ENCODE data around the gene GDPD3. TPM values are rescaled to one million over a fixed set of nuclear protein-coding genes. Genes with fewer than 3 reads are reported as not detected.

Gene GDPD3
- total and polyA plus RNA-seq, 10 of the 15 experiments (the other 5 are each of a cell fraction or from before 2014, with no cell fraction given), result 0.29 to 3.3 (median 0.97) TPM

DNA sequence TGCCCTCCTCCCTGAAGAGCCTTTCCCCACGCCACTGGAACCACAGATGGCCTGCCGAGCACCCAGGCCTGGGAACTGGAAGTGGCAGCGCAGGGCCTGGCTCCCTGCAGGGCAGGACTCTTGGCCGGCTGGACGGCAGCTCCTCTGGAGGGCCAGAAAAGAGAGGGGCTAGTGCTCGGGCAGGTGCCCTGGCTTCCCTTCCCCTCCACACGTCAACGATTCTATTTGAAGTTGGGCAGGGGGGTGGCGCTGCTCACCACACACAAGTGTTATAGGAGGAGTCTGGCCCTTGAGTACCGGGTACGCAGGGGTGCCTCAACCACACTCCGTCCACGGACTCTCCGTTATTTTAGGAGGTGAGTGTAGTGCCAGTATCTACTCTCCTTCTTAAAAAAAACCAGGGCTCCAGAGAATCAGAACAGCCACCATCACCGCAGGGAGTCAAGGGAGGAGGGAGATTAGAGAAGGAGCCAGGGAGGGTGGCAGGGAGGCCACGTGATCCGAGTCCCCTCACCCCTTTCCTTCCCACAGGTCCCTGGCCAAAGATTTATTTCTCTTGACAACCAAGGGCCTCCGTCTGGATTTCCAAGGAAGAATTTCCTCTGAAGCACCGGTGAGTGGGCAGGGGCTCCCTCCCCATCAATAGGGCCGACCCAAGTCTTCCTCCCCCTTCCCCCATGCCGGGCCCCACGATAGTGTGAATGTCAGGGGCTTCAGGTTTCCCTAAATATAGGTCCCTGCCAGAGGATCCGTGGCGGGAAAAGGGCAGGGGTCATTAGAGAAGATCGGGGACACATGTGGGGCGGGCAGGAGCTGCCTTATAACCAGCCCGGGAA is 49.2 kb downstream of the GDPD3 start (continued):
- TF ChIP-seq EZH2 (IDR thresholded peaks at IDR 0.05; ENCODE audit: borderline replicate concordance, control insufficient read depth, low read depth, low read length) (no peak), BRCA1 (IDR thresholded peaks at IDR 0.05; ENCODE audit: low read depth, low read length) (no peak), MTA3 (IDR thresholded peaks at IDR 0.05; ENCODE audit: borderline replicate concordance, low read length) (no peak), CREB1 (IDR thresholded peaks at IDR 0.05; ENCODE audit: low read depth) (peak; percentile 33; the same call in 1 of the 2 replicates), HDAC2 (IDR thresholded peaks at IDR 0.05) (no peak), POLR2AphosphoS5 (IDR thresholded peaks at IDR 0.05; ENCODE audit: low read length) (peak; percentile 81; the same call in 1 of the 2 replicates), RUNX3 (IDR thresholded peaks at IDR 0.05; ENCODE audit: low read length) (peak; percentile 74), NKRF (conservative IDR thresholded peaks at IDR 0.05) (0 out of 2 replicates have a peak, but pooled peaks have one; percentile 70), YBX1 (IDR thresholded peaks at IDR 0.05) (no peak), ZBTB33 (IDR thresholded peaks at IDR 0.05) (no peak), JUND (IDR thresholded peaks at IDR 0.05; ENCODE audit: low read depth, low read length) (no peak), POLR2A (IDR thresholded peaks at IDR 0.05; ENCODE audit: low read depth, low read length) (peak; percentile 72), ASH2L (IDR thresholded peaks at IDR 0.05; ENCODE audit: borderline replicate concordance, low read depth) (no peak)
- TF ChIP-seq, protein P1, sequence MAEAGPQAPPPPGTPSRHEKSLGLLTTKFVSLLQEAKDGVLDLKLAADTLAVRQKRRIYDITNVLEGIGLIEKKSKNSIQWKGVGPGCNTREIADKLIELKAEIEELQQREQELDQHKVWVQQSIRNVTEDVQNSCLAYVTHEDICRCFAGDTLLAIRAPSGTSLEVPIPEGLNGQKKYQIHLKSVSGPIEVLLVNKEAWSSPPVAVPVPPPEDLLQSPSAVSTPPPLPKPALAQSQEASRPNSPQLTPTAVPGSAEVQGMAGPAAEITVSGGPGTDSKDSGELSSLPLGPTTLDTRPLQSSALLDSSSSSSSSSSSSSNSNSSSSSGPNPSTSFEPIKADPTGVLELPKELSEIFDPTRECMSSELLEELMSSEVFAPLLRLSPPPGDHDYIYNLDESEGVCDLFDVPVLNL (IDR thresholded peaks at IDR 0.05; ENCODE audit: low read depth, low read length), result no peak
- TF ChIP-seq, protein P2, sequence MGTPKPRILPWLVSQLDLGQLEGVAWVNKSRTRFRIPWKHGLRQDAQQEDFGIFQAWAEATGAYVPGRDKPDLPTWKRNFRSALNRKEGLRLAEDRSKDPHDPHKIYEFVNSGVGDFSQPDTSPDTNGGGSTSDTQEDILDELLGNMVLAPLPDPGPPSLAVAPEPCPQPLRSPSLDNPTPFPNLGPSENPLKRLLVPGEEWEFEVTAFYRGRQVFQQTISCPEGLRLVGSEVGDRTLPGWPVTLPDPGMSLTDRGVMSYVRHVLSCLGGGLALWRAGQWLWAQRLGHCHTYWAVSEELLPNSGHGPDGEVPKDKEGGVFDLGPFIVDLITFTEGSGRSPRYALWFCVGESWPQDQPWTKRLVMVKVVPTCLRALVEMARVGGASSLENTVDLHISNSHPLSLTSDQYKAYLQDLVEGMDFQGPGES (IDR thresholded peaks at IDR 0.05), result no peak
- TF ChIP-seq, protein P3, sequence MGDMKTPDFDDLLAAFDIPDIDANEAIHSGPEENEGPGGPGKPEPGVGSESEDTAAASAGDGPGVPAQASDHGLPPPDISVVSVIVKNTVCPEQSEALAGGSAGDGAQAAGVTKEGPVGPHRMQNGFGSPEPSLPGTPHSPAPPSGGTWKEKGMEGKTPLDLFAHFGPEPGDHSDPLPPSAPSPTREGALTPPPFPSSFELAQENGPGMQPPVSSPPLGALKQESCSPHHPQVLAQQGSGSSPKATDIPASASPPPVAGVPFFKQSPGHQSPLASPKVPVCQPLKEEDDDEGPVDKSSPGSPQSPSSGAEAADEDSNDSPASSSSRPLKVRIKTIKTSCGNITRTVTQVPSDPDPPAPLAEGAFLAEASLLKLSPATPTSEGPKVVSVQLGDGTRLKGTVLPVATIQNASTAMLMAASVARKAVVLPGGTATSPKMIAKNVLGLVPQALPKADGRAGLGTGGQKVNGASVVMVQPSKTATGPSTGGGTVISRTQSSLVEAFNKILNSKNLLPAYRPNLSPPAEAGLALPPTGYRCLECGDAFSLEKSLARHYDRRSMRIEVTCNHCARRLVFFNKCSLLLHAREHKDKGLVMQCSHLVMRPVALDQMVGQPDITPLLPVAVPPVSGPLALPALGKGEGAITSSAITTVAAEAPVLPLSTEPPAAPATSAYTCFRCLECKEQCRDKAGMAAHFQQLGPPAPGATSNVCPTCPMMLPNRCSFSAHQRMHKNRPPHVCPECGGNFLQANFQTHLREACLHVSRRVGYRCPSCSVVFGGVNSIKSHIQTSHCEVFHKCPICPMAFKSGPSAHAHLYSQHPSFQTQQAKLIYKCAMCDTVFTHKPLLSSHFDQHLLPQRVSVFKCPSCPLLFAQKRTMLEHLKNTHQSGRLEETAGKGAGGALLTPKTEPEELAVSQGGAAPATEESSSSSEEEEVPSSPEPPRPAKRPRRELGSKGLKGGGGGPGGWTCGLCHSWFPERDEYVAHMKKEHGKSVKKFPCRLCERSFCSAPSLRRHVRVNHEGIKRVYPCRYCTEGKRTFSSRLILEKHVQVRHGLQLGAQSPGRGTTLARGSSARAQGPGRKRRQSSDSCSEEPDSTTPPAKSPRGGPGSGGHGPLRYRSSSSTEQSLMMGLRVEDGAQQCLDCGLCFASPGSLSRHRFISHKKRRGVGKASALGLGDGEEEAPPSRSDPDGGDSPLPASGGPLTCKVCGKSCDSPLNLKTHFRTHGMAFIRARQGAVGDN (IDR thresholded peaks at IDR 0.05), result peak; percentile 77; the same call in 1 of the 2 replicates
- TF ChIP-seq, protein P4, sequence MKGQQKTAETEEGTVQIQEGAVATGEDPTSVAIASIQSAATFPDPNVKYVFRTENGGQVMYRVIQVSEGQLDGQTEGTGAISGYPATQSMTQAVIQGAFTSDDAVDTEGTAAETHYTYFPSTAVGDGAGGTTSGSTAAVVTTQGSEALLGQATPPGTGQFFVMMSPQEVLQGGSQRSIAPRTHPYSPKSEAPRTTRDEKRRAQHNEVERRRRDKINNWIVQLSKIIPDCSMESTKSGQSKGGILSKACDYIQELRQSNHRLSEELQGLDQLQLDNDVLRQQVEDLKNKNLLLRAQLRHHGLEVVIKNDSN (IDR thresholded peaks at IDR 0.05; ENCODE audit: borderline replicate concordance, extremely low read length, insufficient read depth, low read depth, low read length), result peak; percentile 83
